K562 (cell line): ENCODE measurements around the gene SLC38A1. TPM values are rescaled to one million over a fixed set of nuclear protein-coding genes. Genes with fewer than 3 reads are reported as not detected.

Experiments used
- CTBP1 ChIP-seq: fragments of 450-650 bp; IDR thresholded peaks from 2 replicates; pipeline ENCODE4 v1.6.1; 2016; ENCODE audit warnings: borderline replicate concordance
- CUX1 ChIP-seq: fragments of 200-800 bp; sonication (Bioruptor generic); IDR thresholded peaks from 2 replicates; pipeline ENCODE4 v1.6.1; 2016; ENCODE audit warnings: missing genetic modification characterization, missing compliant biosample characterization
- DNMT1 ChIP-seq: fragments of 450-650 bp; IDR thresholded peaks from 2 replicates; pipeline ENCODE4 v1.6.1; 2016; ENCODE audit warnings: antibody characterized with exemption, mild to moderate bottlenecking
- EGR1 ChIP-seq: fragments of 450-650 bp; conservative IDR thresholded peaks from 2 replicates; pipeline ENCODE4 v1.6.1; 2017; ENCODE audit warnings: mild to moderate bottlenecking
- ETS1 ChIP-seq: conservative IDR thresholded peaks from 2 replicates; pipeline ENCODE4 v1.6.1; 2011; ENCODE audit warnings: low read depth, mild to moderate bottlenecking, low read length; ENCODE audit not compliant: control insufficient read depth
- HEY1 ChIP-seq: fragments of 250-450 bp; sonication (Bioruptor Pico); IDR thresholded peaks from 2 replicates; pipeline ENCODE4 v1.5.0; 2020; ENCODE audit warnings: mild to moderate bottlenecking, moderate library complexity, borderline replicate concordance
- HIVEP1 ChIP-seq: fragments of 250-450 bp; sonication (Bioruptor Pico); IDR thresholded peaks from 2 replicates; pipeline ENCODE4 v1.4.0; 2020; ENCODE audit warnings: mild to moderate bottlenecking
- HNRNPLL ChIP-seq: fragments of 200-400 bp; formaldehyde crosslinking; IDR thresholded peaks from 2 replicates; pipeline ENCODE4 v1.6.1; 2017; ENCODE audit warnings: low read length, low read depth, mild to moderate bottlenecking; ENCODE audit not compliant: poor library complexity, severe bottlenecking
- POLR2H ChIP-seq: IDR thresholded peaks from 2 replicates; pipeline ENCODE4 v1.6.1; 2016; ENCODE audit warnings: missing genetic modification characterization, low read depth, mild to moderate bottlenecking, control low read depth, missing compliant biosample characterization, moderate library complexity
- PURB ChIP-seq: sonication (generic); formaldehyde crosslinking; IDR thresholded peaks from 2 replicates; pipeline ENCODE4 v1.9.0; 2021; ENCODE audit warnings: low read depth, mild to moderate bottlenecking, missing genetic modification reagents
- RAD51 ChIP-seq: fragments of 450-650 bp; IDR thresholded peaks from 2 replicates; pipeline ENCODE4 v1.7.1; 2016; ENCODE audit warnings: low read depth, mild to moderate bottlenecking, borderline replicate concordance
- RBM14 ChIP-seq: fragments of 200-400 bp; formaldehyde crosslinking; IDR thresholded peaks from 2 replicates; pipeline ENCODE4 v1.6.1; 2018; ENCODE audit warnings: low read depth, mild to moderate bottlenecking, low read length, moderate library complexity, borderline replicate concordance; ENCODE audit not compliant: insufficient read depth
- RCOR1 ChIP-seq, 2 experiments: IDR thresholded peaks; 2 replicates each; pipeline ENCODE4 v1.6.1; 2012; ENCODE audit warnings: low read depth in 2 of 2, low read length in 2 of 2, borderline replicate concordance in 1 of 2, improper control_type of control experiment in 1 of 2
- SP1 ChIP-seq: sonication (generic); formaldehyde crosslinking; IDR thresholded peaks from 2 replicates; pipeline ENCODE4 v1.8.1; 2022; ENCODE audit warnings: mild to moderate bottlenecking, missing genetic modification reagents
- SUPT5H ChIP-seq: fragments of 450-650 bp; IDR thresholded peaks from 2 replicates; pipeline ENCODE4 v1.6.1; 2016
- TFAM ChIP-seq: fragments of 250-450 bp; sonication (Bioruptor Pico); conservative IDR thresholded peaks from 2 replicates; pipeline ENCODE4 v1.5.0; 2021; ENCODE audit warnings: mild to moderate bottlenecking, moderate library complexity
- ZFP36 ChIP-seq: fragments of 150-350 bp; IDR thresholded peaks from 2 replicates; pipeline ENCODE4 v1.6.1; 2018; ENCODE audit warnings: low read length, low read depth; ENCODE audit not compliant: partially characterized antibody
- ZNF143 ChIP-seq: sonication (generic); formaldehyde crosslinking; IDR thresholded peaks from 2 replicates; pipeline ENCODE4 v1.9.0; 2022; ENCODE audit warnings: mild to moderate bottlenecking, missing genetic modification reagents
- ZNF282 ChIP-seq: sonication (generic); formaldehyde crosslinking; IDR thresholded peaks from 2 replicates; pipeline ENCODE4 v1.8.1; 2023; ENCODE audit warnings: missing genetic modification reagents
- ZNF586 ChIP-seq: fragments of 450-650 bp; formaldehyde crosslinking; conservative IDR thresholded peaks from 2 replicates; pipeline ENCODE4 v1.4.0; 2020; ENCODE audit warnings: mild to moderate bottlenecking, moderate library complexity
- ZNF717 ChIP-seq: fragments of 250-450 bp; sonication (Bioruptor Pico); IDR thresholded peaks from 2 replicates; pipeline ENCODE4 v1.5.0; 2021
- ZZZ3 ChIP-seq: fragments of 450-650 bp; IDR thresholded peaks from 2 replicates; pipeline ENCODE4 v1.6.1; 2016; ENCODE audit warnings: antibody characterized with exemption, mild to moderate bottlenecking, moderate library complexity
- polyA plus RNA-seq, 8 experiments: library from polyadenylated mRNA; depleted of rRNA in 4 of 8; stranded (reverse) in 5 of 8; unstranded in 3 of 8; fragments of >200 nt; fragmentation: Nextera tagmentation in 2 of 8; fragmentation: Illumina TruSeq in 1 of 8; extraction: Ambion mirVana in 2 of 8; extraction: Trizol in 1 of 8; gene quantifications; 2 replicates each; pipeline versions ENCODE4 v1.2.1 to v1.2.3, GENCODE V29; 2011 to 2014; ENCODE audit warnings: inconsistent platforms in 1 of 8, missing spikeins in 1 of 8
- total RNA-seq, 7 experiments: library from RNA; depleted of rRNA in 6 of 7; stranded (reverse); fragments of >200 nt in 6 of 7; fragmentation: Illumina TruSeq in 2 of 7; extraction: Trizol in 2 of 7; gene quantifications; 2 replicates each; pipeline versions ENCODE4 v1.2.1 to v1.2.3, GENCODE V29; 2011 to 2021; ENCODE audit warnings: low replicate concordance in 1 of 7
- TF ChIP-seq, protein P1 (sequence below): fragments of 200-800 bp; sonication (Bioruptor generic); IDR thresholded peaks from 2 replicates; pipeline ENCODE4 v1.6.1; 2017; ENCODE audit warnings: missing genetic modification characterization, missing compliant biosample characterization

SLC38A1 gene
- total and polyA plus RNA-seq, 9 of the 15 experiments (the other 6 are each of a cell fraction or from before 2014, with no cell fraction given), result 51.9 to 112 (median 75.0) TPM

DNA sequence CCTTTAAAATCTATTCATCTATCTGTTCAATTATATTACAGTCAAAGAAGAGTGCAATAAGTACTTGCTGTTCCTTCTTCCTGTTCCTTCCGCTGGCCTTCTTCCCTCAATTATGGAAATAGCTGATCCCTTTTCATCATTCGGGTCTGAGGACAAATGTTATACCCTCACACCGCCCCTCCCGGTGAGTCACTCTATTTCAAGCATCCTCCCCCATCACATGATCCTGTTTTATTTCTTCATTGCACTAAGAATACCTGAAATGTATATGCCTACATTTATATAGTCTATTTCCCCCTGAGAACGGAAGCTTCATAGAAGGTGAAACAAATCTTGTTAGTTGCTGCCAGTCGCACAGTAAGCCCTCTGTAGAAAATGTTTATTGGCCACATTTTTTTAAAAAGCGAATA lies 2.5 kb downstream of the SLC38A1 start (continued):
- TF ChIP-seq, protein P1, sequence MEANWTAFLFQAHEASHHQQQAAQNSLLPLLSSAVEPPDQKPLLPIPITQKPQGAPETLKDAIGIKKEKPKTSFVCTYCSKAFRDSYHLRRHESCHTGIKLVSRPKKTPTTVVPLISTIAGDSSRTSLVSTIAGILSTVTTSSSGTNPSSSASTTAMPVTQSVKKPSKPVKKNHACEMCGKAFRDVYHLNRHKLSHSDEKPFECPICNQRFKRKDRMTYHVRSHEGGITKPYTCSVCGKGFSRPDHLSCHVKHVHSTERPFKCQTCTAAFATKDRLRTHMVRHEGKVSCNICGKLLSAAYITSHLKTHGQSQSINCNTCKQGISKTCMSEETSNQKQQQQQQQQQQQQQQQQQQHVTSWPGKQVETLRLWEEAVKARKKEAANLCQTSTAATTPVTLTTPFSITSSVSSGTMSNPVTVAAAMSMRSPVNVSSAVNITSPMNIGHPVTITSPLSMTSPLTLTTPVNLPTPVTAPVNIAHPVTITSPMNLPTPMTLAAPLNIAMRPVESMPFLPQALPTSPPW (CRISPR knock-in tag), result 0 out of 2 replicates have a peak, but pooled peaks have one; percentile 25
- TF ChIP-seq SP1 (no peak), ETS1 (no peak), SUPT5H (no peak), HEY1 (CRISPR knock-in tag) (no peak), ZFP36 (no peak), EGR1 (0 out of 2 replicates have a peak, but pooled peaks have one; percentile 4), ZNF586 (CRISPR knock-in tag) (no peak), RCOR1 (IDR thresholded peaks at IDR 0.05; ENCODE audit: borderline replicate concordance in 1 of 2, low read depth in 2 of 2, low read length in 2 of 2) (peak in 1 of 2 experiments; percentile 30; a peak in 1 of 4 replicates), DNMT1 (no peak), ZNF717 (CRISPR knock-in tag) (no peak), CUX1 (no peak), CTBP1 (no peak), ZZZ3 (no peak), HNRNPLL (no peak), PURB (no peak), ZNF282 (no peak), TFAM (CRISPR knock-in tag) (no peak), POLR2H (tag) (peak; percentile 49), RAD51 (peak; percentile 46; the same call in 1 of the 2 replicates), ZNF143 (CRISPR knock-in tag) (no peak), RBM14 (no peak), HIVEP1 (CRISPR knock-in tag) (no peak)
